Activated gamma-delta T cell treated with Interleukin-2 at 50 U/mL for 16 hours (primary cell): ENCODE data around the gene PAX3.

ENCODE experiments used
- DNase-seq: peaks from one replicate; pipeline ENCODE4 v3.0.0-alpha.2; 2020

PAX3 gene

GRCh38 chr2:222264791-222265320 is 33.9 kb downstream of the PAX3 start:
- no peak for DNase-seq

- DNase-seq, result no peak
Measured at GRCh38 chr2:222261504-222261903, 37.3 kb downstream of the PAX3 start.

GRCh38 chr2:222257645-222258044 is 41.2 kb downstream of the PAX3 start:
- no peak for DNase-seq

- no peak for DNase-seq
Measured at GRCh38 chr2:222256250-222256649, 42.5 kb downstream of the PAX3 start.

GRCh38 chr2:222255090-222255489 is 43.7 kb downstream of the PAX3 start:
- DNase-seq, result no peak

GRCh38 chr2:222250313-222250712 is 48.5 kb downstream of the PAX3 start:
- DNase-seq, result no peak

- no peak for DNase-seq
Measured at GRCh38 chr2:222249444-222249843, 49.4 kb downstream of the PAX3 start.

GRCh38 chr2:222248818-222249217 is 50.0 kb downstream of the PAX3 start:
- DNase-seq, result no peak

- no peak for DNase-seq
Measured at GRCh38 chr2:222248256-222248655, 50.5 kb downstream of the PAX3 start.

GRCh38 chr2:222242532-222242931 is 56.3 kb downstream of the PAX3 start:
- no peak for DNase-seq

- no peak for DNase-seq
Measured at GRCh38 chr2:222241128-222241870, 57.5 kb downstream of the PAX3 start.

- DNase-seq, result no peak
Measured at GRCh38 chr2:222240676-222241049, 58.1 kb downstream of the PAX3 start.

GRCh38 chr2:222239945-222240675 is 58.7 kb downstream of the PAX3 start:
- DNase-seq, result no peak

- DNase-seq, result no peak
Measured at GRCh38 chr2:222239091-222239490, 59.7 kb downstream of the PAX3 start.

GRCh38 chr2:222238072-222238471 is 60.7 kb downstream of the PAX3 start:
- DNase-seq, result no peak

- no peak for DNase-seq
Measured at GRCh38 chr2:222232839-222233238, 66.0 kb downstream of the PAX3 start.

GRCh38 chr2:222232372-222232771 is 66.4 kb downstream of the PAX3 start:
- DNase-seq, result no peak

GRCh38 chr2:222228054-222228453 is 70.7 kb downstream of the PAX3 start:
- no peak for DNase-seq

GRCh38 chr2:222218786-222219185 is 80.0 kb downstream of the PAX3 start:
- no peak for DNase-seq

- no peak for DNase-seq
Measured at GRCh38 chr2:222217712-222218111, 81.1 kb downstream of the PAX3 start.

- no peak for DNase-seq
Measured at GRCh38 chr2:222214885-222215284, 83.9 kb downstream of the PAX3 start.

GRCh38 chr2:222213049-222213448 is 85.7 kb downstream of the PAX3 start:
- no peak for DNase-seq

- DNase-seq, result no peak
Measured at GRCh38 chr2:222212571-222212970, 86.2 kb downstream of the PAX3 start.

- no peak for DNase-seq
Measured at GRCh38 chr2:222208010-222208690, 90.6 kb downstream of the PAX3 start.
